GM15510 (cell line): ENCODE data around the gene EME2.
A peak's percentile ranks its signal among the peaks of the same experiment; 100 is the strongest.

ENCODE experiments used
- POLR2A ChIP-seq: IDR thresholded peaks from 3 replicates; pipeline ENCODE4 v1.6.1; 2011; ENCODE audit warnings: borderline replicate concordance; ENCODE audit not compliant: insufficient read length; ENCODE audit errors: extremely low read depth

EME2 gene

DNA sequence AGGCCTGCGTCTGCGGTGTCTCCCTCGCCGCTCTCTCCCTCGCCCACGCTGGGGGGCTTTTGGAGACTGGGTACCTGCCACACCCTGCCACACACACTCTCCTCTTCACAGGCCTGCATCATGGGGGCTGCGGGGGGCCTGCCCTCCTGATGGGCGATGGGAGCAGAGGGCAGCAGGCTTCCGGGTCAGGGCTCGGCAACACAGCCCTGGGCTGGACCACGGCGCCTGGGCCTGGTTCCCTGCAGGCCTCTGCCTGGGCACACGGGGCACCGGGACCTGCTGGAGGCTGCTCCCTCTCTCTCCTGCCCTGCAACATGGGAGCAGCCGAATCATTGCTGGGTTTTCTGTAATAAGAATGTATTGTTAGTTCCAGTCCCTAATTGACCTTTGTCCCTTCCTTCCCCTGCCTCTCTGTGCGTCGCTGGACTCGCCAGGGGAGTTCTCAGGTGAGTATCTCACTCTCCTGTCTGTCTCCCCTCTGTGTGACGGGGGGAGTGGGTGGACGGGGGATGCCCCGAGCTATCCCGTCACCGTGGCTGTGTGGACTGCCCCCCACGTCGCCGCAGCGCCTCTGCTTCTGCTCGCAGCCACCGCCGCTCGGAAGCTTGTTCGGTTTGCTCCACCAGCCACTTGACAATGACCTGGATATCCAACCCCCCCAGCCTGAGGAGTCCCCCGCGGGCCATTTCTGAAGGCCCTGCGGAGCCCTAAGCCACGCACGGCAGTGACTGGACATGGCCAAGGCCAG is 14.7 kb upstream of the EME2 start:
- TF ChIP-seq POLR2A = no peak

DNA sequence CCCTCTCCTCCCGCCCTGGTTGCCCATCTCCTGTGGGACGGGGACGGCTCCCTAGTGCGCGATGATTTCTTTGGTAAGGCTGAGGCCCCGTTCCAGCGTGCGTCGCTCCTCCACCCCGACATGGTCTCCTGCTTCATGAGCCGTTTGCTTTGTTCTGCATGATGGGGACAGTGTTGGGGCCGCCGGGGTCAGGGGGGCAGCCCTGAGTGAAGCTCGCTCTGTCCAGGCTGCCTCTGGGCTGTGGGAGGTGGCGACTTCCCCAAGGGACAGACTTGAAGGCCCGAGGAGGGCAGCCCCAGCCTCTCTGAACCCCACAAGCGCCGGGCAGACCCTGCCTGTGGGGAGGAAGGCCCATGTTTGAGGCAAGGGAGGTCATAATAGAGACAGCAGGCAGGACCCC is 13.7 kb upstream of the EME2 start:
- TF ChIP-seq POLR2A = no peak

DNA sequence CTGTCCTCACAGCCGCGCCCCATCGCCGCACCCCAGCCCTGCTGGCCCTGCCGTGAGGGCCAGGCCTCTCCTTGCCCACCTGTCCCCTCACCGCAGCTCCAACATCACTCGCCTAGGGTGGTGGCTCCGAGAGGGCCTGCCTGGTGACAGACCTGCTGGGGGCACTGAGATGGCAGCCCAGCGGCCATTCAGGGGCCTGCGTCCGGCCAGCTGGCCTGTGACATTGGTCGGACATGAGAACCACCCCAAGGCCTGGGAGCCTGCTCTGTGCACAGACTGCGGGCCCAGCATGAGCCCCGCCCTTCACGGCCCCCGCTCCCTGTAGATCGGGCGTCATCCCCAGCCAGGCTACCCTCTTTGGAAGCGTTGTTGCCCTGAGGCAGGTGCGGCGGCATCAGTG is 13.1 kb upstream of the EME2 start:
- no peak for TF ChIP-seq POLR2A

DNA sequence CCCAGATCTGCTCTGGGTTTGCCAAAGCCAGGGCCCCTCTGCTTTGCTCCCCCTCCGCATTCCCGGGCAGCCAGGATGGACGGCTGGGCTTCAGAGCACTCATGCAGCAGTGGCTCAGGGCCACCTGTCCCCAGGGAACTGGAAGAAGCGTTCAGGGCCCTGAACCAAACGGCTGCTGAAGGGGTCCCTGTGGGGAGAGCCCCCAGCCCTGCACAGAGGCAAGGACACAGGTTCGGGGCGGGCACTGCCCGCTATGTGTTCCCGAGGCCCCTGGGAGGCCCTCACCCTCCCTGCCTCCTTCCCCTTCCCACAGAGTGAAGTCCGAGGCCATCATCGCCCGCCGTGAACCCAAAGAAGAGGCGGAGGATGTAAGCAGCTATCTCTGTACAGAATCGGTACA is 11.7 kb upstream of the EME2 start:
- no peak for TF ChIP-seq POLR2A

DNA sequence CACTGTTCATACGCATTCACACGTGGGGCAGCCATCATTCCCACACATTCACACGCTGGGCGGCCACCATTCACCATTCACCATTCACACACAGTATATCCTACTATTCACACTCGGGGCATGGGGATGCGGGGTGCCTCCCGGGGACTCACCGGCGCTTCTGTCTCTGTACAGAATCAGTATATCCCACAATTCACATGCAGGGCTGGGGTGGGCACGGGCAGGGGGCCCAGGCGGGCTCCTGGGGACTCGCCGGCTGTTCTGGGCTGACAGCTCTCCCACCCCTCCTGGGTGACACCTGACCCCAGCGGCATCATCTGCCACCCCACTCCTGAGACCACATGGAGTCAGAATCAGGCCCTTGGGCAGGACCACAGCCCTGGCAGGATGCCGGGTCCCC is 10.9 kb upstream of the EME2 start:
- TF ChIP-seq POLR2A = no peak

DNA sequence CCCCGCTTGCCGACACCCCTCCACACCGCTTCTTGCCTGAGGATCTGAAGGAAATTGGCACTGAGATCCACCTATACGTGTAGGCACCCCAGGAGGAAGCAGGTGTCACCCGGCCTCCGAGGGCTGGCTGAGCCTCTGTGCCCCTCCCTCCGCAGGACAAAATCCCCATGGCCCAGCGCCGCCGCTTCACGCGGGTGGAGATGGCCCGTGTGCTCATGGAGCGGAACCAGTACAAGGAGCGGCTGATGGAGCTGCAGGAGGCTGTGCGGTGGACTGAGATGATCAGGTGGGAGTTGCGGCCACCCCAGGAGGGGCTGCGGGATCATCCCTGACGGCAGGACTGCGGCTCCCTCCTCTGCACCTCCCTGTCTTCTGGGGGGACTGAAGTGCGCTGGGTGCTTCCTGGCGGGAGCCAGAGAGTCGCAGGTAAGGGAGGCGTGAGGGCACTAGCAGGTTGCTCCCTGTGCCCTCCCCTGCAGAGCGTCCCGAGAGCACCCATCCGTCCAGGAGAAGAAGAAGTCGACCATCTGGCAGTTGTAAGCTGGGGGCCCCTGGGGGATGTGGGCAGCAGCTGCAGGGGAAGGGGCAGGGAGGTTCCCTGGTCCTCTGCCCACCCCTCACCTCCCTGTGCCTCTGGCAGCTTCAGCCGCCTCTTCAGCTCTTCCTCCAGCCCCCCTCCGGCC is 10.3 kb upstream of the EME2 start:
- TF ChIP-seq POLR2A = no peak

DNA sequence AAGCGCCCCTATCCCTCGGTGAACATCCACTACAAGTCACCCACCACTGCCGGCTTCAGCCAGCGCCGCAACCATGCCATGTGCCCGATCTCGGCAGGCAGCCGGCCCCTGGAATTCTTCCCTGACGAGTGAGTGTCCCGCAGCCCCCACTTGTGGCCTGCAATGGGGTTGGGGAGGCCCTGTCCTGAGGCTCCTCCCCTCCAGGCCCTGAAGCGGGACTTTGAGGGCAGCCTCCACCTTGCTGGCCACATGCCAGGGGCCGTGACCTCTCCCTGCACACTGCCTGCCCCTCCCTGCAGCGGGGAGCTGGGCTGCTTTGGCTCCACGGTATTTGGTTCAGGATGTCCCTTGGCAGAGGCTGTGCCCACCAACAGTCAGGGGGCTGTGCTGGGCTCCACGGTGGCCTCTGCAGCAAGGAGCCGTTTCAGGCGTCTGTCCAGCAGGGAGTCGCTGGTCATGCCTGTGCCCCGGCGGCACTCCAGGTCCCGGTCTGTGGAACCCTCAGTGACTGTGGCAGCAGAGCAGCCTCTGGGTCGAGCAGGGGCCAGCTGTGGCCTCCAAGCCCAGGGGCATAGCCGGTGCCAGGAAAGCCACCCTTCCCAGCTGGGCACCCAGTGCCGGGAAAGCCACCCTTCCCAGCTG is 9.6 kb upstream of the EME2 start:
- no peak for TF ChIP-seq POLR2A

DNA sequence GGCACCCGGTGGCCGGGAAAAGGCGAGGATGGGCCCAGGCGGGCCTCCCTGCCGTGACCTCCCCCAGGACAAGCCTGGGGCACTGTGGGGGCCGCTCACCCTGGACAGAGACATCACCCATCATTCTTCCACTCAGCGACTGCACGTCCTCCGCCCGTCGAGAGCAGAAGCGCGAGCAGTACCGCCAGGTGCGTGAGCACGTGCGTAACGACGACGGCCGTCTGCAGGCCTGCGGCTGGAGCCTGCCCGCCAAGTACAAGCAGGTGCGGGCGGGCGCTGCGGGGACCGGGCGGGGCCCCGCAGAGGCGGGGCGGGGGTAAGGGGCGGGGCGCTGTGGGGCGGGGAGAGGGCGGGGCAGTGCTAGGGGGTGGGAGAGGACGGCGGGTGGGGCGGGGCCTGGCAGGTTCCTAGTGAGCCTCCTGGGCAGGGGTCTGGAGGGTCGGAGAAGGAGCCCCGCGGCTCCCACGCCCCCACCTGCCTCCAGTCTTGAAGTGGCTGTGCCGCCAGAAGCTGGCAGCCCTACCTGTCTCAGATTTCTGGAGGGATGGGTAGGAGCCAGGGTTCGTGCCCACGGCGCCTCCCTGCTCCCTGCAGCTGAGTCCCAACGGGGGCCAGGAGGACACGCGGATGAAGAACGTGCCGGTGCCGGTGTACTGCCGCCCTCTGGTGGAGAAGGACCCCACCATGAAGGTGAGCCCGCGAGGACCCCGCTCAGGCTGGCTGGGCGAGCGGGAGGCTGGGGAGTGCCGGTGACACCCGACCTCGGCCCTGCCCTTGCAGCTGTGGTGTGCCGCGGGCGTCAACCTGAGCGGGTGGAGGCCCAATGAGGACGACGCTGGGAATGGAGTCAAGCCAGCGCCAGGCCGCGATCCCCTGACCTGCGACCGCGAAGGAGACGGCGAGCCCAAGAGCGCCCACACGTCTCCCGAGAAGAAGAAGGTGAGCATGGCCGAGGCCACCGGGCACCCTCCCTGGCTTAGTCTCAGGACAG is 8.8 kb upstream of the EME2 start:
- TF ChIP-seq POLR2A = no peak

DNA sequence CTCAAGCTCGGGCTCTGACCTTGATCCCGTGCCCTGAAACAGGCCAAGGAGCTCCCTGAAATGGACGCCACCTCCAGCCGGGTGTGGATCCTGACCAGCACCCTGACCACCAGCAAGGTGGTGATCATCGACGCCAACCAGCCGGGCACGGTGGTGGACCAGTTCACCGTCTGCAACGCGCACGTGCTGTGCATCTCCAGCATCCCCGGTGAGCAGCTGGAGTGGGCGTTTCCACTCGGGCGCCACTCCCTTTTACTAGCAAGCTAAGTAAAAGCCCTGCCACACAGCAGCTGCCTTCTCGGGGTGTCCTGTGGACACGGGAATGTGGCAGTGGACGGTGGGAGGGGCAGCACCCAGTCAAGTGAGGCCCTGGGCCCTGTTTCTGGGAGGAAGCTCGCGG is 7.6 kb upstream of the EME2 start:
- no peak for TF ChIP-seq POLR2A

DNA sequence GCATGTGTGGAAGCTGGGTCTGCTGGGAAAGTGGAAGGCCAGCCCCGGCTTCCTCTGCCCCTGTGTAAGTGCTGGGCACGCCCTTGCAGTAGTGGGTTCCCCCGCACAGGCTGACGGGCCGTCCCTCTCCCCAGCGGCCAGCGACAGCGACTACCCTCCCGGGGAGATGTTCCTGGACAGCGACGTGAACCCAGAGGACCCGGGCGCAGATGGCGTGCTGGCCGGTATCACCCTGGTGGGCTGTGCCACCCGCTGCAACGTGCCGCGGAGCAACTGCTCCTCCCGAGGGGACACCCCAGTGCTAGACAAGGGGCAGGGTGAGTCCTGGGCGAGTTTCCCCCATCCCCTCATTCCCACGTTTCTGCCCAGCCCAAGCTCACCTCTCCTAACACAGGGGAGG is 6.8 kb upstream of the EME2 start:
- TF ChIP-seq POLR2A = no peak

DNA sequence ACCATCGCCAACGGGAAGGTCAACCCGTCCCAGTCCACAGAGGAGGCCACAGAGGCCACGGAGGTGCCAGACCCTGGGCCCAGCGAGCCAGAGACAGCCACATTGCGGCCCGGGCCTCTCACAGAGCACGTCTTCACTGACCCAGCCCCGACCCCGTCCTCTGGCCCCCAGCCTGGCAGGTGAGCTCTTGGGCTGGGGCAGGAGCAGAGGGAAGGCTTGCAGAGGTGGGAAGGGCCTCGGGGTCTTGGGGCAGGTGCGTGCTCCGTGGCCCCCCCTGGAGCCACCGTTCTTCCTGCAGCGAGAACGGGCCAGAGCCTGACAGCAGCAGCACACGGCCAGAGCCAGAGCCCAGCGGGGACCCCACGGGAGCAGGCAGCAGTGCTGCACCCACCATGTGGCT is 6.4 kb upstream of the EME2 start:
- no peak for TF ChIP-seq POLR2A

DNA sequence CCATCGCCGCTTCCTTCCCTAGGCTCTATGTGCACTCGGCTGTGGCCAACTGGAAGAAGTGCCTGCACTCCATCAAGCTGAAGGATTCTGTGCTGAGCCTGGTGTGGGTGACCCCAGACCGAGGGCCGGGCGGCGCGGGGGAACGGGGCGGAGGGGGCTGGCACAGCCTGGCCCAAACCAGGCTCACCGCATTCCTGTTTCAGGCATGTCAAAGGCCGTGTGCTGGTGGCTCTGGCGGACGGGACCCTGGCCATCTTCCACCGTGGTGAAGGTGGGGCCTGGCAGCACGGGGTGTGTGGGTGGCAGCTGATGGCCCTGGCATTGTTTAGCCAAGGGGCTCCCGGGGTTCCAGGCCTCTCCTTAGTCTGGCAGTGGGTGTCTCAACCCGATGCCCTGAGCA is 5.9 kb upstream of the EME2 start:
- TF ChIP-seq POLR2A = no peak

DNA sequence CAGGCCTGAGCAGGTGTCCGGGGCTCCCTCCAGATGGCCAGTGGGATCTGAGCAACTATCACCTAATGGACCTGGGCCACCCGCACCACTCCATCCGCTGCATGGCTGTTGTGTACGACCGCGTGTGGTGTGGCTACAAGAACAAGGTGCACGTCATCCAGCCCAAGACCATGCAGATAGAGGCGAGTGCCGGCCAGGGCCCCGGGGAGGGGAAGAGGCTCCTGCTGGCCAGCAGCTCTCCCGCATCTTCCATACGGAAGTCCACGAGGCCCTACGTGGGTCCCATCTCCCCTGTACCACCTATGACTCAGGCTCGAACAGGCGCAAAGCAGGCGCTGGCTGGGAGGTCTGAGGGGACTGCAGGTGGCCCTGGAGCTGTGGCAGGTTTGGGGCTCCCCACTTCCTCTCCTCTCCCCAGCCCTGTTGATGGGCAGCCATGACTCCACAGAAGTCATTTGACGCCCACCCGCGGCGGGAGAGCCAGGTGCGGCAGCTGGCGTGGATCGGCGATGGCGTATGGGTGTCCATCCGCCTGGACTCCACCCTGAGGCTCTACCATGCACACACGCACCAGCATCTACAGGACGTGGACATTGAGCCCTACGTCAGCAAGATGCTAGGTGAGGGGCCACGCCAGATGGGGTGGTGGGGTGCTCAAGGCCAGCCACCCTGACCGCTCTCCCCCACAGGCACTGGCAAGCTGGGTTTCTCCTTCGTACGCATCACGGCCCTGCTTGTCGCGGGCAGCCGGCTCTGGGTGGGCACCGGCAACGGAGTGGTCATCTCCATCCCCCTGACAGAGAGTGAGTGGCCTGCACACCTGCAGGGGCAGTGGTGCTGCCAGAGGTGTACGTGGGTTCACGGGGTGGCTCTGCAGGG is 5.3 kb upstream of the EME2 start:
- TF ChIP-seq POLR2A = no peak

DNA sequence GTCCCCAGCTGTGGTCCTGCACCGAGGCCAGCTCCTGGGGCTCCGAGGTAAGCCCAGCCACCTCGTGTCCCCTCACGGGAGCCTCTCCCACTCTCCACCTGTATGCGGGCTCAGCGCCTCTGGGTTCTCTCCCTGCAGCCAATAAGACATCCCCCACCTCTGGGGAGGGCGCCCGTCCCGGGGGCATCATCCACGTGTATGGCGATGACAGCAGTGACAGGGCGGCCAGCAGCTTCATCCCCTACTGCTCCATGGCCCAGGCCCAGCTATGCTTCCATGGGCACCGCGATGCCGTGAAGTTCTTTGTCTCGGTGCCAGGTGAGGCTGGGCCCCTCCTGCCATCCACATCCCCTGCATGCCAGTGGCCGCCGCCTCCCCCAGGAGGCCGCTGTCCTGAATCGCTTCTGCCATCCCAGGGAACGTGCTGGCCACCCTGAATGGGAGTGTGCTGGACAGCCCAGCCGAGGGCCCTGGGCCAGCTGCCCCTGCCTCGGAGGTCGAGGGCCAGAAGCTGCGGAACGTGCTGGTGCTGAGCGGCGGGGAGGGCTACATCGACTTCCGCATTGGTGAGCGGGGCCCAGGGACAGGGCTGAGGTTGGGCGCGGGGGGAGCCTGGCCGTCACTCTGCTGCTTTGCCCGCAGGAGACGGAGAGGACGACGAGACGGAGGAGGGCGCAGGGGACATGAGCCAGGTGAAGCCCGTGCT is 4.4 kb upstream of the EME2 start:
- TF ChIP-seq POLR2A = no peak

DNA sequence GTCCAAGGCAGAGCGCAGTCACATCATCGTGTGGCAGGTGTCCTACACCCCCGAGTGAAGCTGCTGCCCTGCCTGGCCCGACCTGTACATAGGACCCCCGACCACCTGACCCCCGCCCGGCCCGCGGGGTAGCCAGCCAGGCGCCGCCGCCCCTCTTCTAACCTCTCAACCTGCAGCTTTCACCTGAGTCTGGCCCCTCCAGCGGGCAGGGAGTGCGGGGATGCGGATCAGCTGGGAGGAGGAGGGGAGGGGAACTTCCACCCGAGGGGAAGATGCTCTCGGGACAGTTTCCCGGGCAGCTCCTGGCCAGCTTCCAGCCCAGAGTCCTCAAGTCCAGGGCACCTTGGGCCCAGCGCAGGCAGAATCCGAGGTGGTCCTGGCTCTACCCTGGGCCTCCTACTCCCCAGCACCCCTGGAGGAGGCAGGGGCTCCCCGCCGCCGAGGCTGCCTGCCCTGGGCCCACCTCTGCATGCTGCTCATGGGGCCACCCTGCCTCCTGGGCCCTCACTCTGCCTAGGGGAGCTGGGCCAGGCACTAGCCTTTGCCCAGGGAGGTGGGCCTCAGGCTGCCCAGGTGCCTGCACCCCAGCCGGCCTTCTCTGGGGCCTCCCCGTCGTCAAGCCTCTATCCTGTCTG is 3.7 kb upstream of the EME2 start:
- TF ChIP-seq POLR2A = peak; percentile 9
